ENCODE measurements around the gene TMEM42. TPM values are rescaled to one million over a fixed set of nuclear protein-coding genes. Genes with fewer than 3 reads are reported as not detected.

TMEM42 gene
- total and polyA plus RNA-seq, 2 of the 4 experiments (the other 2 are of a cell fraction) = 13.1 to 24.7 TPM

DNA sequence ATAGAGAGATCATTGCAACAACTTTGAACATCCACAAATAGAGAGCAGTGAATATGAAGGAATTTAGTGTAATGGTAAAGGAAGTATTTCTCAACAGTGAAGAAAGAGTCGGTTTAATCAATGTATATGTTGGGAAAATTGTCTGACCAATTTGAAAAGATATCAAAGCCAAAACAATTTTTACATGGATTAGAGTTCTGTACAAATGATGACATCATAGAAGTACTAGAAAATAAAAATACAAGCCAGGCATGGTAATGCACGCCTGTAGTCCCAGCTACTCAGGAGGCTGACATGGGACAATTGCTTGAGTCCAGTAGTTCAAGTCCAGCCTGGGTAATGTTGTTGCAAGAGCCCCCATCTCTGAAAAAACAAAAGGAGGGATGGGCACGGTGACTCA lies 26.0 kb upstream of the TMEM42 start:
- H2AK9ac ChIP-seq (replicated peaks; ENCODE audit: low read depth, low read length, poor library complexity) = no peak overlapping the region
- peaks cover 8% of the 10 kb centered on the region for H3K36me3 ChIP-seq (ENCODE audit: control insufficient read depth, insufficient read depth, low read length)
- no peaks in the 10 kb centered on the region for H3K9me1 ChIP-seq (ENCODE audit: insufficient read depth, low read length)
- no TSS peak for BruUV-seq (replicated peaks)
- H4K91ac ChIP-seq (ENCODE audit: insufficient read depth, low read depth, low read length) = no peak overlapping the region
- TF ChIP-seq CEBPB (IDR thresholded peaks at IDR 0.05; ENCODE audit: low read depth, low read length) = no peak
- no peak for TF ChIP-seq RAD21 (IDR thresholded peaks at IDR 0.05; ENCODE audit: low read length)
- TF ChIP-seq, protein P1, sequence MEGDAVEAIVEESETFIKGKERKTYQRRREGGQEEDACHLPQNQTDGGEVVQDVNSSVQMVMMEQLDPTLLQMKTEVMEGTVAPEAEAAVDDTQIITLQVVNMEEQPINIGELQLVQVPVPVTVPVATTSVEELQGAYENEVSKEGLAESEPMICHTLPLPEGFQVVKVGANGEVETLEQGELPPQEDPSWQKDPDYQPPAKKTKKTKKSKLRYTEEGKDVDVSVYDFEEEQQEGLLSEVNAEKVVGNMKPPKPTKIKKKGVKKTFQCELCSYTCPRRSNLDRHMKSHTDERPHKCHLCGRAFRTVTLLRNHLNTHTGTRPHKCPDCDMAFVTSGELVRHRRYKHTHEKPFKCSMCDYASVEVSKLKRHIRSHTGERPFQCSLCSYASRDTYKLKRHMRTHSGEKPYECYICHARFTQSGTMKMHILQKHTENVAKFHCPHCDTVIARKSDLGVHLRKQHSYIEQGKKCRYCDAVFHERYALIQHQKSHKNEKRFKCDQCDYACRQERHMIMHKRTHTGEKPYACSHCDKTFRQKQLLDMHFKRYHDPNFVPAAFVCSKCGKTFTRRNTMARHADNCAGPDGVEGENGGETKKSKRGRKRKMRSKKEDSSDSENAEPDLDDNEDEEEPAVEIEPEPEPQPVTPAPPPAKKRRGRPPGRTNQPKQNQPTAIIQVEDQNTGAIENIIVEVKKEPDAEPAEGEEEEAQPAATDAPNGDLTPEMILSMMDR (conservative IDR thresholded peaks at IDR 0.05; ENCODE audit: low read depth, low read length) = no peak
- TF ChIP-seq, protein P2, sequence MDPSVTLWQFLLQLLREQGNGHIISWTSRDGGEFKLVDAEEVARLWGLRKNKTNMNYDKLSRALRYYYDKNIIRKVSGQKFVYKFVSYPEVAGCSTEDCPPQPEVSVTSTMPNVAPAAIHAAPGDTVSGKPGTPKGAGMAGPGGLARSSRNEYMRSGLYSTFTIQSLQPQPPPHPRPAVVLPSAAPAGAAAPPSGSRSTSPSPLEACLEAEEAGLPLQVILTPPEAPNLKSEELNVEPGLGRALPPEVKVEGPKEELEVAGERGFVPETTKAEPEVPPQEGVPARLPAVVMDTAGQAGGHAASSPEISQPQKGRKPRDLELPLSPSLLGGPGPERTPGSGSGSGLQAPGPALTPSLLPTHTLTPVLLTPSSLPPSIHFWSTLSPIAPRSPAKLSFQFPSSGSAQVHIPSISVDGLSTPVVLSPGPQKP (IDR thresholded peaks at IDR 0.05; ENCODE audit: borderline replicate concordance, low read depth, low read length) = no peak
- no peak for TF ChIP-seq MAZ (IDR thresholded peaks at IDR 0.05; ENCODE audit: borderline replicate concordance, low read depth, low read length)
- TF ChIP-seq RFX5 (IDR thresholded peaks at IDR 0.05; ENCODE audit: low read depth, low read length) = no peak
- no peak for TF ChIP-seq POLR2A (IDR thresholded peaks at IDR 0.05; ENCODE audit: low read depth, low read length)
- TF ChIP-seq CHD1 (IDR thresholded peaks at IDR 0.05; ENCODE audit: low read depth, low read length) = no peak
- TF ChIP-seq, protein P3, sequence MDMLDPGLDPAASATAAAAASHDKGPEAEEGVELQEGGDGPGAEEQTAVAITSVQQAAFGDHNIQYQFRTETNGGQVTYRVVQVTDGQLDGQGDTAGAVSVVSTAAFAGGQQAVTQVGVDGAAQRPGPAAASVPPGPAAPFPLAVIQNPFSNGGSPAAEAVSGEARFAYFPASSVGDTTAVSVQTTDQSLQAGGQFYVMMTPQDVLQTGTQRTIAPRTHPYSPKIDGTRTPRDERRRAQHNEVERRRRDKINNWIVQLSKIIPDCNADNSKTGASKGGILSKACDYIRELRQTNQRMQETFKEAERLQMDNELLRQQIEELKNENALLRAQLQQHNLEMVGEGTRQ (IDR thresholded peaks at IDR 0.05; ENCODE audit: low read depth, low read length) = no peak
- no peak for TF ChIP-seq BHLHE40 (IDR thresholded peaks at IDR 0.05; ENCODE audit: low read depth, low read length)
- TF ChIP-seq RCOR1 (IDR thresholded peaks at IDR 0.05; ENCODE audit: insufficient replicate concordance, low read length) = no peak
- TF ChIP-seq SMC3 (IDR thresholded peaks at IDR 0.05; ENCODE audit: low read depth, low read length) = no peak
- no peak for TF ChIP-seq MAFK (IDR thresholded peaks at IDR 0.05; ENCODE audit: low read depth, low read length)
- TF ChIP-seq MXI1 (IDR thresholded peaks at IDR 0.05; ENCODE audit: borderline replicate concordance, low read depth, low read length) = no peak
- no peak for TF ChIP-seq NFE2L2 (IDR thresholded peaks at IDR 0.05; ENCODE audit: low read depth, low read length)
- no peak for TF ChIP-seq FOS (IDR thresholded peaks at IDR 0.05; ENCODE audit: low read depth, low read length)
- WGBS, 2 experiments (ENCODE audit: extremely low coverage in 2 of 2, insufficient read length in 1 of 2) = no CpG with 5 or more reads among the region's 3 CpGs
- intact Hi-C loops (cut with micrococcal nuclease) (no loop called here), dilution Hi-C loops (cut with HindIII; ENCODE audit: low sequenced_read_pairs, unreplicated experiment) (no loop called here), in situ Hi-C loops (cut with MboI; ENCODE audit: low sequenced_read_pairs) (no loop called here)
- no peak overlapping the region for H3K56ac ChIP-seq (ENCODE audit: extremely low read depth, insufficient read depth, low read length)
- H4K20me1 ChIP-seq (ENCODE audit: insufficient read depth, low read length) = no peaks in the 10 kb centered on the region
- H2AFZ ChIP-seq (replicated peaks; ENCODE audit: low read length, poor library complexity) = no peak overlapping the region
- no peaks in the 10 kb centered on the region for H3K4me1 ChIP-seq (ENCODE audit: control insufficient read depth, insufficient read depth, low read length)
- H3K18ac ChIP-seq (ENCODE audit: low read depth, low read length) = no peak overlapping the region
- no peaks in the 10 kb centered on the region for H3K27me3 ChIP-seq (ENCODE audit: control insufficient read depth, insufficient read depth, low read length)
- H2BK15ac ChIP-seq (ENCODE audit: low read depth, low read length) = no peak overlapping the region
- ChIA-PET POLR2A (ENCODE audit: unreplicated experiment) (no interaction called here), CTCF (no interaction called here)
- H3K27ac ChIP-seq (ENCODE audit: insufficient read depth, low read length) = no peak overlapping the region
- H3K4me2 ChIP-seq (ENCODE audit: low read depth, low read length) = no peak overlapping the region
- H3K9me3 ChIP-seq (ENCODE audit: control insufficient read depth, insufficient read depth, low read length) = peaks cover 2% of the 10 kb centered on the region; the same call in 1 of the 2 replicates
- no peak overlapping the region for H4K8ac ChIP-seq (ENCODE audit: low read depth in 2 of 2, low read length in 2 of 2)
- H2BK120ac ChIP-seq (ENCODE audit: low read depth, low read length) = no peak overlapping the region
- H4K5ac ChIP-seq (ENCODE audit: low read depth, low read length) = no peak overlapping the region
- no peak overlapping the region for H3K14ac ChIP-seq (replicated peaks; ENCODE audit: low read depth, low read length)
- H3K4me3 ChIP-seq (ENCODE audit: insufficient read depth, low read depth, low read length) = no peak overlapping the region
- DNase-seq (no peak), ATAC-seq (ENCODE audit: low read depth) (no peak)
- no peak overlapping the region for H3K9ac ChIP-seq (ENCODE audit: low read depth, low read length)
- H3K79me1 ChIP-seq (ENCODE audit: low read depth in 1 of 2, low read length in 2 of 2) = no peaks in the 10 kb centered on the region
- no peak overlapping the region for H3K23ac ChIP-seq (ENCODE audit: low read depth, low read length)
- no peak overlapping the region for H2BK20ac ChIP-seq (ENCODE audit: low read depth, low read length)
- H2BK5ac ChIP-seq (ENCODE audit: low read depth, low read length, poor library complexity, severe bottlenecking) = no peak overlapping the region
- no peak overlapping the region for H2AK5ac ChIP-seq (ENCODE audit: low read depth, low read length)
- H3K4ac ChIP-seq (ENCODE audit: low read depth, low read length) = no peak overlapping the region
